ENCODE measurements around the gene EIF5A2. TPM values are rescaled to one million over a fixed set of nuclear protein-coding genes. Genes with fewer than 3 reads are reported as not detected.
A peak's percentile ranks its signal among the peaks of the same experiment; 100 is the strongest.

Gene EIF5A2
- total RNA-seq, 1 experiment from 2014 or later, result 6.0 TPM

DNA sequence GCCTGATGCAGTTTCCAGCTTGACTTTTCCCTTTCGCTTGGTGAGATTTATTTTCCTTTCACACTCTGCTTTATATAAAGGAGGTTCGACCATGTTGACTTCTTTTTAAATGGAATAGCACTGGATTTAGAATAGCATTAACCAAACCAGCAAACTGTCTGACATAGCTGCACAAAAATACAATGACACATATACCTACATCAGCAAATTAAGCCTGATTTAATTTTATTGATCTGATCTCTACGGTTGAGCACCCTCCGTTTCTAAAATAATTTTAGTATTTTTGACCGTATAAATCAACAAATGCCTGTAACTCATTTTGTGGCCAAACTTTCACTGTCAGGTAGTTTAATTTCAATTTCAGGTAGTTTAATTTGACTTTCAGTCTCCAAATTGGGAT, 5.8 kb upstream of the EIF5A2 start:
- BruUV-seq (replicated peaks), result no TSS peak
- H3K27ac Mint-ChIP-seq (ENCODE audit: low read depth, unreplicated experiment), result no peak overlapping the region
- peaks cover 18% of the 10 kb centered on the region for H3K9me3 Mint-ChIP-seq (ENCODE audit: unreplicated experiment)
- TF ChIP-seq, protein P1, sequence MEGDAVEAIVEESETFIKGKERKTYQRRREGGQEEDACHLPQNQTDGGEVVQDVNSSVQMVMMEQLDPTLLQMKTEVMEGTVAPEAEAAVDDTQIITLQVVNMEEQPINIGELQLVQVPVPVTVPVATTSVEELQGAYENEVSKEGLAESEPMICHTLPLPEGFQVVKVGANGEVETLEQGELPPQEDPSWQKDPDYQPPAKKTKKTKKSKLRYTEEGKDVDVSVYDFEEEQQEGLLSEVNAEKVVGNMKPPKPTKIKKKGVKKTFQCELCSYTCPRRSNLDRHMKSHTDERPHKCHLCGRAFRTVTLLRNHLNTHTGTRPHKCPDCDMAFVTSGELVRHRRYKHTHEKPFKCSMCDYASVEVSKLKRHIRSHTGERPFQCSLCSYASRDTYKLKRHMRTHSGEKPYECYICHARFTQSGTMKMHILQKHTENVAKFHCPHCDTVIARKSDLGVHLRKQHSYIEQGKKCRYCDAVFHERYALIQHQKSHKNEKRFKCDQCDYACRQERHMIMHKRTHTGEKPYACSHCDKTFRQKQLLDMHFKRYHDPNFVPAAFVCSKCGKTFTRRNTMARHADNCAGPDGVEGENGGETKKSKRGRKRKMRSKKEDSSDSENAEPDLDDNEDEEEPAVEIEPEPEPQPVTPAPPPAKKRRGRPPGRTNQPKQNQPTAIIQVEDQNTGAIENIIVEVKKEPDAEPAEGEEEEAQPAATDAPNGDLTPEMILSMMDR (IDR thresholded peaks at IDR 0.05; ENCODE audit: unreplicated experiment), result no peak
- no peak for DNase-seq (ENCODE audit: unreplicated experiment)
- no peaks in the 10 kb centered on the region for H3K36me3 Mint-ChIP-seq (ENCODE audit: insufficient read depth, unreplicated experiment)
- H3K27me3 Mint-ChIP-seq (ENCODE audit: insufficient read depth, unreplicated experiment), result no peaks in the 10 kb centered on the region
- intact Hi-C loops (cut with micrococcal nuclease), result no loop called here
- peaks cover 5% of the 10 kb centered on the region for H3K4me1 Mint-ChIP-seq (ENCODE audit: insufficient read depth, unreplicated experiment)
- CTCF ChIA-PET, result no interaction called here
- POLR2A ChIA-PET, result interaction anchor here (0.8 to 1.2 kb wide), 2 partner anchors 44 to 84 kb away, joined by 3 to 6 read pairs; partner anchors contain the start of gene RPL22L1
- no peak overlapping the region for H3K4me3 Mint-ChIP-seq (ENCODE audit: unreplicated experiment)

DNA sequence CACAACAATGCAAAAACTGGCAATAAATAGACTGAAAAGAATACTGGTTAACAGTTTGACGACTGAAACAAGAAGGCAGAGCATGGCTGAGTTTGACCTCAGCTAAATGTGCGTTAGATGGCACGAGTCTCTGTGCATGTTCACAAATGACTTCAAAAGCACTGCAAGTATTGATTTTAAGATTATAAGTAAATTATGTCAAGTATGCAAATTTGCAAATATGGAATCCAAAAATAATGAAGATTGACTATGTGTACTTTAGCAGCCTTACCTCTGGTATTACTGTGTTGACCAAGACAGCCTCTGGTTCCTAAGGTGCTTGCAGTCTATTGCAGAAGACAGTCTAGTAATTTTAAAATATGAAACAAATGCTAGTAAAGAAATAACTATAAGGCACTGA, 2.6 kb upstream of the EIF5A2 start:
- intact Hi-C loops (cut with micrococcal nuclease), result no loop called here
- no peak for DNase-seq (ENCODE audit: unreplicated experiment)
- BruUV-seq (replicated peaks), result no TSS peak
- H3K36me3 Mint-ChIP-seq (ENCODE audit: insufficient read depth, unreplicated experiment), result no peaks in the 10 kb centered on the region
- no peak overlapping the region for H3K4me3 Mint-ChIP-seq (ENCODE audit: unreplicated experiment)
- H3K9me3 Mint-ChIP-seq (ENCODE audit: unreplicated experiment), result peaks cover 7% of the 10 kb centered on the region
- H3K4me1 Mint-ChIP-seq (ENCODE audit: insufficient read depth, unreplicated experiment), result peaks cover 5% of the 10 kb centered on the region
- POLR2A ChIA-PET, result interaction anchor here (0.6 to 2.4 kb wide), 2 partner anchors 42 to 93 kb away, joined by 3 to 10 read pairs; partner anchors contain the start of gene RPL22L1
- TF ChIP-seq, protein P1 (IDR thresholded peaks at IDR 0.05; ENCODE audit: unreplicated experiment), result no peak
- CTCF ChIA-PET, result interaction anchor here (2.0 kb wide), 1 partner anchor 100 kb away, joined by 11 read pairs; no protein-coding TSS in a partner anchor
- H3K27me3 Mint-ChIP-seq (ENCODE audit: insufficient read depth, unreplicated experiment), result no peaks in the 10 kb centered on the region
- H3K27ac Mint-ChIP-seq (ENCODE audit: low read depth, unreplicated experiment), result no peak overlapping the region

DNA sequence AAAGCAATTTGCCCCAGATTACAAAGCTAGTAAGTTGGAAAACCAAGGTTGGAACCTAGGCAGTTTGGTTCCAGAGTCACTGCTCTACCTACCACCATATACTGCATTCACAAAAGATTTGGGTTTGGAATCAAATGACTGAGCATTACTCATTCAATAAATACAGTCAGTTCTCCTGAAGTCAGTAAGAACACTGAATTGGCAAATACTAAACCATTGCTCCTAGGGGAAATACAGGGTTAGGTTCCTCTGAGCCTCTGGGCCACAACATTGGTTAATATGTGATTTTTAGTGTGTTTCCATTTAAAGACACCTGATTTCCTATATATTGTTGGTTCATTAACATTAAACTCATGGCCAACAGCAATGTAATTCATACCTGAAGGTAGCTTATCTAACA, 2.1 kb upstream of the EIF5A2 start:
- intact Hi-C loops (cut with micrococcal nuclease), result no loop called here
- Mint-ChIP-seq H3K4me1 (ENCODE audit: insufficient read depth, unreplicated experiment) (peaks cover 5% of the 10 kb centered on the region), H3K36me3 (ENCODE audit: insufficient read depth, unreplicated experiment) (no peaks in the 10 kb centered on the region), H3K9me3 (ENCODE audit: unreplicated experiment) (peaks cover 7% of the 10 kb centered on the region), H3K4me3 (ENCODE audit: unreplicated experiment) (no peak overlapping the region), H3K27ac (ENCODE audit: low read depth, unreplicated experiment) (no peak overlapping the region), H3K27me3 (ENCODE audit: insufficient read depth, unreplicated experiment) (no peaks in the 10 kb centered on the region)
- CTCF ChIA-PET, result interaction anchor here (0.6 to 2.0 kb wide), 2 partner anchors 99 to 1247 kb away, joined by 3 to 11 read pairs; no protein-coding TSS in a partner anchor
- no peak for DNase-seq (ENCODE audit: unreplicated experiment)
- no TSS peak for BruUV-seq (replicated peaks)
- POLR2A ChIA-PET, result interaction anchor here (0.6 to 2.4 kb wide), 2 partner anchors 41 to 94 kb away, joined by 3 to 10 read pairs; partner anchors contain the start of gene RPL22L1
- TF ChIP-seq, protein P1 (IDR thresholded peaks at IDR 0.05; ENCODE audit: unreplicated experiment), result no peak

DNA sequence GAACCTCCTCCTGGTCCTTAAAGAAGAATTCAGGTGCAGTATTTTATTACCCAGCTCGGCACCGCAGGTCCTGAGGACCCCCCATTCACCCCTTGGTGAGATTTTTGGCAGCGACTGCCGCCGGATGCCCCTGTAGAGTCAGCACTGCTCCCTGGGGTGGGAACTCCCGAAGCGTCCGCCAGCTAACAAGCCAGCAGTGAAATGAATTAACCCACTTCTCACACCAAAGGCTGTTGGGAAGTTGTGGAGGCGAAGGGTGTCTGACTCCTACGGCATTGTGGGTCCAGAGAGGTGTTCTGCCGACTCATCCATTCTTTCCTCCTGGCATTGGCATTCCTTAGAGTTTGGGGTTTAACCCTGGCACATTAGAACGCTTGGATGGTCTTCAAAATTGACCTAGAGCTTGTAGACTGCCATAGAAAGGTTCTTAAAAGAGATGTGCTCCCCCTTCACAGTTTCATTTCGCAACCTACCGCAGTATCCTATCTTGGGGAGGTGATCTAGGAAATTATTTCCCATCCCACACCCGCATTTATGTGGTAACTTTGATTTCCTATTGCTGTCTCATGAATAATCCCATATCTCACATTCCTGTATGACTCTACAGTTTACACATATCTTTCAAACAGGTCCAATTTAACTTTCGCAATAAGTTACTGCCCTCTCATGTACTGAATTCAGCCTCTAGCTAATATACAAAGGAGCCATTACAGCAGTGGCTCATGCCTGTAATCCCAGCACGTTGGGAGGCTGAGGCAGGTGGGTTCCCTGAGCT, 879 bp upstream of the EIF5A2 start:
- peaks cover 7% of the 10 kb centered on the region for H3K9me3 Mint-ChIP-seq (ENCODE audit: unreplicated experiment)
- ChIA-PET POLR2A (interaction anchor here (0.6 to 2.4 kb wide), 5 partner anchors 9 to 1651 kb away, joined by 3 to 10 read pairs (median 3); partner anchors contain the start of gene RPL22L1), CTCF (interaction anchor here (1.1 to 2.0 kb wide), 2 partner anchors 40 to 98 kb away, joined by 3 to 11 read pairs; partner anchors contain the start of gene RPL22L1)
- TSS peak; percentile 85 for BruUV-seq (replicated peaks)
- H3K36me3 Mint-ChIP-seq (ENCODE audit: insufficient read depth, unreplicated experiment), result no peaks in the 10 kb centered on the region
- no peaks in the 10 kb centered on the region for H3K27me3 Mint-ChIP-seq (ENCODE audit: insufficient read depth, unreplicated experiment)
- H3K4me1 Mint-ChIP-seq (ENCODE audit: insufficient read depth, unreplicated experiment), result peaks cover 5% of the 10 kb centered on the region
- peak; percentile 90 for DNase-seq (ENCODE audit: unreplicated experiment)
- peak overlapping the region; percentile 39 for H3K4me3 Mint-ChIP-seq (ENCODE audit: unreplicated experiment)
- H3K27ac Mint-ChIP-seq (ENCODE audit: low read depth, unreplicated experiment), result no peak overlapping the region
- intact Hi-C loops (cut with micrococcal nuclease), result no loop called here
- TF ChIP-seq, protein P1 (IDR thresholded peaks at IDR 0.05; ENCODE audit: unreplicated experiment), result no peak

Measured in MCF 10A (cell line).